IMR-90 (cell line): ENCODE data around the gene RBMY1F.
"Not testable (repeated sequence)": the region's sequence is repeated elsewhere in the genome, so short reads cannot be mapped to it uniquely, and the experiment has no call there.

Experiments used
- FOS ChIP-seq: fragments of 150-350 bp; IDR thresholded peaks from 2 replicates; pipeline ENCODE4 v1.6.1; 2016; ENCODE audit warnings: low read depth, low read length
- MAFK ChIP-seq: IDR thresholded peaks from 2 replicates; pipeline ENCODE4 v1.6.1; 2012; ENCODE audit warnings: low read depth, low read length, improper control_type of control experiment
- POLR2A ChIP-seq: IDR thresholded peaks from 2 replicates; pipeline ENCODE4 v1.6.1; 2012; ENCODE audit warnings: mild to moderate bottlenecking, low read depth, low read length
- RAD21 ChIP-seq: IDR thresholded peaks from 2 replicates; pipeline ENCODE4 v1.6.1; 2012; ENCODE audit warnings: low read length, improper control_type of control experiment
- RFX5 ChIP-seq: IDR thresholded peaks from 2 replicates; pipeline ENCODE4 v1.8.0; 2012; ENCODE audit warnings: low read depth, mild to moderate bottlenecking, low read length, moderate library complexity
- TF ChIP-seq, protein P1 (sequence below): conservative IDR thresholded peaks from 2 replicates; pipeline ENCODE4 v1.5.1; 2012; ENCODE audit warnings: mild to moderate bottlenecking, low read depth, low read length, improper control_type of control experiment
- TF ChIP-seq, protein P2 (sequence below): fragments of 150-350 bp; IDR thresholded peaks from 2 replicates; pipeline ENCODE4 v1.6.1; 2017; ENCODE audit warnings: mild to moderate bottlenecking, antibody characterized with exemption, low read length, low read depth

DNA sequence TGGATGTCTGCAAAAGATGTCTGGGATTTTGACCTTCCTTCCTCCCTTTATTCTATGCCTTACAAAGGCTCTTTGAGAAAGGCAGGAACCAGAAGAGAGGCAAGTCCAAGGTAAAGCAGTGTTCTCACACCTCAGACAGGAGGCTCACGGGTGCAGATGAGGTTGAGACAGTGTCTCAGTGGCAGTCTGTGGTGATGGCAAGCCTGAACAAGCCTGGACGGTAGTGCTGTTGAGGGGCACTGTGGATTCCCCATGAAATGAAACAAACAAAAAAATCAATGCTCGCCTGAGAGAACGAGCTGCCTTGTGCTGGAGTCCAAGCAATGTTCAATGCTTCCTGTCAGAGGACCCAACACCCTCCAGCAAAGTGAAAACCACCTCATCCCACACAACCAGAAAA, 31.6 kb downstream of the RBMY1F start:
- TF ChIP-seq, protein P1, sequence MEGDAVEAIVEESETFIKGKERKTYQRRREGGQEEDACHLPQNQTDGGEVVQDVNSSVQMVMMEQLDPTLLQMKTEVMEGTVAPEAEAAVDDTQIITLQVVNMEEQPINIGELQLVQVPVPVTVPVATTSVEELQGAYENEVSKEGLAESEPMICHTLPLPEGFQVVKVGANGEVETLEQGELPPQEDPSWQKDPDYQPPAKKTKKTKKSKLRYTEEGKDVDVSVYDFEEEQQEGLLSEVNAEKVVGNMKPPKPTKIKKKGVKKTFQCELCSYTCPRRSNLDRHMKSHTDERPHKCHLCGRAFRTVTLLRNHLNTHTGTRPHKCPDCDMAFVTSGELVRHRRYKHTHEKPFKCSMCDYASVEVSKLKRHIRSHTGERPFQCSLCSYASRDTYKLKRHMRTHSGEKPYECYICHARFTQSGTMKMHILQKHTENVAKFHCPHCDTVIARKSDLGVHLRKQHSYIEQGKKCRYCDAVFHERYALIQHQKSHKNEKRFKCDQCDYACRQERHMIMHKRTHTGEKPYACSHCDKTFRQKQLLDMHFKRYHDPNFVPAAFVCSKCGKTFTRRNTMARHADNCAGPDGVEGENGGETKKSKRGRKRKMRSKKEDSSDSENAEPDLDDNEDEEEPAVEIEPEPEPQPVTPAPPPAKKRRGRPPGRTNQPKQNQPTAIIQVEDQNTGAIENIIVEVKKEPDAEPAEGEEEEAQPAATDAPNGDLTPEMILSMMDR = not testable (repeated sequence)
- TF ChIP-seq POLR2A, FOS, RFX5, RAD21, MAFK: not testable (repeated sequence)
- TF ChIP-seq, protein P2, sequence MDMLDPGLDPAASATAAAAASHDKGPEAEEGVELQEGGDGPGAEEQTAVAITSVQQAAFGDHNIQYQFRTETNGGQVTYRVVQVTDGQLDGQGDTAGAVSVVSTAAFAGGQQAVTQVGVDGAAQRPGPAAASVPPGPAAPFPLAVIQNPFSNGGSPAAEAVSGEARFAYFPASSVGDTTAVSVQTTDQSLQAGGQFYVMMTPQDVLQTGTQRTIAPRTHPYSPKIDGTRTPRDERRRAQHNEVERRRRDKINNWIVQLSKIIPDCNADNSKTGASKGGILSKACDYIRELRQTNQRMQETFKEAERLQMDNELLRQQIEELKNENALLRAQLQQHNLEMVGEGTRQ = not testable (repeated sequence)
